Subcutaneous abdominal adipose tissue (tissue), 5 donors: ENCODE results near the gene INSM1.

Experiments used
- H3K27ac ChIP-seq: one replicate; pipeline ENCODE4 v1.7.0; 2013; ENCODE audit warnings: low read depth, mild to moderate bottlenecking, inconsistent platforms, low read length, moderate library complexity
- H3K27me3 ChIP-seq, 5 donors: one replicate each; pipeline ENCODE4 v1.7.0; 2013; ENCODE audit warnings: low read length in 5 of 5, inconsistent platforms in 1 of 5; ENCODE audit not compliant: control insufficient read depth in 5 of 5, insufficient read depth in 4 of 5
- H3K36me3 ChIP-seq, 5 donors: one replicate each; pipeline ENCODE4 v1.7.0; 2013; ENCODE audit warnings: low read length in 5 of 5; ENCODE audit not compliant: control insufficient read depth in 5 of 5, insufficient read depth in 5 of 5
- H3K4me1 ChIP-seq, 5 donors: one replicate each; pipeline ENCODE4 v1.7.0; 2013; ENCODE audit warnings: low read length in 5 of 5, mild to moderate bottlenecking in 3 of 5, moderate library complexity in 1 of 5; ENCODE audit not compliant: control insufficient read depth in 5 of 5, insufficient read depth in 5 of 5
- H3K4me3 ChIP-seq, 5 donors: one replicate each; pipeline ENCODE4 v1.7.0; 2013; ENCODE audit warnings: low read length in 5 of 5, low read depth in 1 of 5
- H3K9ac ChIP-seq, 5 donors: one replicate each; pipeline ENCODE4 v1.7.0; 2013; ENCODE audit warnings: low read length in 5 of 5, mild to moderate bottlenecking in 4 of 5, moderate library complexity in 3 of 5
- H3K9me3 ChIP-seq, 5 donors: one replicate each; pipeline ENCODE4 v1.7.0; 2013; ENCODE audit warnings: low read length in 5 of 5; ENCODE audit not compliant: control insufficient read depth in 5 of 5
- donor health status: healthy.
- donor health status: healthy.
- donor health status: healthy.
- donor health status: healthy.
- donor health status: healthy.

The INSM1 gene

GRCh38 chr20:20404633-20405032 lies 36.7 kb downstream of the INSM1 start:
- no peaks in the 10 kb centered on the region for H3K27me3 ChIP-seq
- H3K36me3 ChIP-seq, result peaks cover 4 to 64% (median 40%) of the 10 kb centered on the region in 5 donors
- no peak overlapping the region for H3K4me3 ChIP-seq
- H3K4me1 ChIP-seq, result peaks cover 0 to 5% (median 0%) of the 10 kb centered on the region in 5 donors
- no peaks in the 10 kb centered on the region for H3K9me3 ChIP-seq
- no peak overlapping the region for H3K9ac ChIP-seq
- no peak overlapping the region for H3K27ac ChIP-seq

- peaks cover 0 to 7% (median 0%) of the 10 kb centered on the region in 5 donors for H3K4me1 ChIP-seq
- H3K9me3 ChIP-seq, result no peaks in the 10 kb centered on the region
- peaks cover 4 to 63% (median 35%) of the 10 kb centered on the region in 5 donors for H3K36me3 ChIP-seq
- H3K27ac ChIP-seq, result no peak overlapping the region
- H3K9ac ChIP-seq, result no peak overlapping the region
- no peaks in the 10 kb centered on the region for H3K27me3 ChIP-seq
- no peak overlapping the region for H3K4me3 ChIP-seq
Measured at GRCh38 chr20:20405623-20406022, 37.7 kb downstream of the INSM1 start.

GRCh38 chr20:20406306-20406705 lies 38.4 kb downstream of the INSM1 start:
- no peaks in the 10 kb centered on the region for H3K9me3 ChIP-seq
- H3K4me1 ChIP-seq, result peaks cover 0 to 9% (median 0%) of the 10 kb centered on the region in 5 donors
- H3K4me3 ChIP-seq, result no peak overlapping the region
- peaks cover 4 to 63% (median 36%) of the 10 kb centered on the region in 5 donors for H3K36me3 ChIP-seq
- no peak overlapping the region for H3K9ac ChIP-seq
- H3K27me3 ChIP-seq, result no peaks in the 10 kb centered on the region
- H3K27ac ChIP-seq, result no peak overlapping the region

- peaks cover 0 to 9% (median 0%) of the 10 kb centered on the region in 5 donors for H3K4me1 ChIP-seq
- H3K9me3 ChIP-seq, result no peaks in the 10 kb centered on the region
- H3K27me3 ChIP-seq, result no peaks in the 10 kb centered on the region
- H3K9ac ChIP-seq, result no peak overlapping the region
- no peak overlapping the region for H3K4me3 ChIP-seq
- peaks cover 0 to 48% (median 30%) of the 10 kb centered on the region in 5 donors for H3K36me3 ChIP-seq
- H3K27ac ChIP-seq, result no peak overlapping the region
Measured at GRCh38 chr20:20407891-20408805, 40.2 kb downstream of the INSM1 start.

- Histone ChIP-seq H3K27ac (no peak overlapping the region), H3K9me3 (no peaks in the 10 kb centered on the region), H3K4me3 (no peak overlapping the region), H3K9ac (no peak overlapping the region), H3K4me1 (peaks cover 0 to 9% (median 0%) of the 10 kb centered on the region in 5 donors), H3K36me3 (peaks cover 0 to 37% (median 19%) of the 10 kb centered on the region in 5 donors), H3K27me3 (no peaks in the 10 kb centered on the region)
Measured at GRCh38 chr20:20409331-20409730, 41.4 kb downstream of the INSM1 start.

GRCh38 chr20:20410678-20411077 lies 42.8 kb downstream of the INSM1 start:
- Histone ChIP-seq H3K9me3 (no peaks in the 10 kb centered on the region), H3K4me3 (no peak overlapping the region), H3K4me1 (peaks cover 0 to 9% (median 0%) of the 10 kb centered on the region in 5 donors), H3K9ac (no peak overlapping the region), H3K27ac (no peak overlapping the region), H3K27me3 (no peaks in the 10 kb centered on the region), H3K36me3 (peaks cover 0 to 25% (median 16%) of the 10 kb centered on the region in 5 donors)

- H3K9me3 ChIP-seq, result no peaks in the 10 kb centered on the region
- peaks cover 0 to 7% (median 0%) of the 10 kb centered on the region in 5 donors for H3K4me1 ChIP-seq
- no peak overlapping the region for H3K27ac ChIP-seq
- peaks cover 0 to 22% (median 16%) of the 10 kb centered on the region in 5 donors for H3K36me3 ChIP-seq
- H3K9ac ChIP-seq, result no peak overlapping the region
- H3K27me3 ChIP-seq, result no peaks in the 10 kb centered on the region
- no peak overlapping the region for H3K4me3 ChIP-seq
Measured at GRCh38 chr20:20411402-20411801, 43.5 kb downstream of the INSM1 start.

GRCh38 chr20:20411836-20412235 lies 43.9 kb downstream of the INSM1 start:
- no peaks in the 10 kb centered on the region for H3K9me3 ChIP-seq
- no peak overlapping the region for H3K4me3 ChIP-seq
- H3K9ac ChIP-seq, result no peak overlapping the region
- no peak overlapping the region for H3K27ac ChIP-seq
- H3K27me3 ChIP-seq, result no peaks in the 10 kb centered on the region
- peaks cover 0 to 7% (median 0%) of the 10 kb centered on the region in 5 donors for H3K4me1 ChIP-seq
- H3K36me3 ChIP-seq, result peaks cover 0 to 20% (median 18%) of the 10 kb centered on the region in 5 donors

- Histone ChIP-seq H3K36me3 (peaks cover 0 to 22% (median 18%) of the 10 kb centered on the region in 5 donors), H3K4me1 (peaks cover 0 to 7% (median 0%) of the 10 kb centered on the region in 5 donors), H3K27me3 (no peaks in the 10 kb centered on the region), H3K9ac (no peak overlapping the region), H3K27ac (no peak overlapping the region), H3K4me3 (no peak overlapping the region), H3K9me3 (no peaks in the 10 kb centered on the region)
Measured at GRCh38 chr20:20412750-20413149, 44.8 kb downstream of the INSM1 start.

GRCh38 chr20:20413810-20414281 lies 45.9 kb downstream of the INSM1 start:
- no peak overlapping the region for H3K27ac ChIP-seq
- no peak overlapping the region for H3K4me3 ChIP-seq
- no peaks in the 10 kb centered on the region for H3K27me3 ChIP-seq
- H3K9ac ChIP-seq, result no peak overlapping the region
- H3K4me1 ChIP-seq, result peaks cover 0 to 4% (median 0%) of the 10 kb centered on the region in 5 donors
- no peaks in the 10 kb centered on the region for H3K9me3 ChIP-seq
- peaks cover 0 to 27% (median 19%) of the 10 kb centered on the region in 5 donors for H3K36me3 ChIP-seq
